GM18507 (cell line): ENCODE data around the gene MALT1.

Experiments
- DNase-seq: peaks from one replicate; pipeline ENCODE4 v3.0.0; 2011; ENCODE audit warnings: low read depth; ENCODE audit not compliant: insufficient read length; ENCODE audit errors: extremely low spot score
- FAIRE-seq: peaks from 2 replicates; lab custom pipeline; 2011; peaks lifted over from hg19 to GRCh38; lab: Jason Lieb, UNC

The MALT1 gene

GRCh38 chr18:58674863-58675472 lies 3.7 kb downstream of the MALT1 start:
- FAIRE-seq, result no peak

GRCh38 chr18:58676270-58676669 lies 5.0 kb downstream of the MALT1 start:
- FAIRE-seq, result peak; percentile 64
- DNase-seq, result no peak

More at GRCh38 chr18:58674863-58675472, 3.7 kb downstream of the MALT1 start:
- DNase-seq, result no peak

- FAIRE-seq (no peak), DNase-seq (no peak)
Observed at GRCh38 chr18:58682429-58683069, 11.3 kb downstream of the MALT1 start.

GRCh38 chr18:58687871-58688308 lies 16.6 kb downstream of the MALT1 start:
- DNase-seq, result no peak
- FAIRE-seq, result peak; percentile 76

- no peak for DNase-seq
- FAIRE-seq, result no peak
Observed at GRCh38 chr18:58690259-58690658, 19.0 kb downstream of the MALT1 start.

- FAIRE-seq, result no peak
- no peak for DNase-seq
Observed at GRCh38 chr18:58691256-58691655, 20.0 kb downstream of the MALT1 start.

- FAIRE-seq, result no peak
- DNase-seq, result no peak
Observed at GRCh38 chr18:58692422-58693185, 21.3 kb downstream of the MALT1 start.

- FAIRE-seq, result no peak
- DNase-seq, result no peak
Observed at GRCh38 chr18:58694221-58694620, 23.0 kb downstream of the MALT1 start.

GRCh38 chr18:58694720-58695468 lies 23.6 kb downstream of the MALT1 start:
- FAIRE-seq (no peak), DNase-seq (no peak)

- no peak for DNase-seq
- FAIRE-seq, result no peak
Observed at GRCh38 chr18:58695772-58696171, 24.5 kb downstream of the MALT1 start.

- no peak for FAIRE-seq
- no peak for DNase-seq
Observed at GRCh38 chr18:58697146-58697545, 25.9 kb downstream of the MALT1 start.

GRCh38 chr18:58698701-58699193 lies 27.5 kb downstream of the MALT1 start:
- DNase-seq (no peak), FAIRE-seq (no peak)

GRCh38 chr18:58699551-58699950 lies 28.3 kb downstream of the MALT1 start:
- DNase-seq, result no peak
- no peak for FAIRE-seq

- DNase-seq, result no peak
- FAIRE-seq, result no peak
Observed at GRCh38 chr18:58700209-58700608, 28.9 kb downstream of the MALT1 start.

- no peak for DNase-seq
- FAIRE-seq, result no peak
Observed at GRCh38 chr18:58712930-58713329, 41.7 kb downstream of the MALT1 start.

GRCh38 chr18:58714259-58714658 lies 43.0 kb downstream of the MALT1 start:
- FAIRE-seq (peak; percentile 74), DNase-seq (no peak)

- DNase-seq (no peak), FAIRE-seq (peak; percentile 15)
Observed at GRCh38 chr18:58714821-58715220, 43.6 kb downstream of the MALT1 start.

GRCh38 chr18:58715540-58715939 lies 44.3 kb downstream of the MALT1 start:
- FAIRE-seq (no peak), DNase-seq (no peak)

- FAIRE-seq, result peak; percentile 88
- DNase-seq, result peak; percentile 3
Observed at GRCh38 chr18:58716060-58716756, 44.9 kb downstream of the MALT1 start.
